DOHH2 (cell line): ENCODE measurements around the gene MEGF10.

Source experiments
- CTCF ChIP-seq: fragments of 200-600 bp; sonication (generic); IDR thresholded peaks from one replicate; pipeline ENCODE4 v1.5.1; 2014; ENCODE audit warnings: antibody characterized with exemption, mild to moderate bottlenecking, low read depth, low read length; ENCODE audit not compliant: poor library complexity, severe bottlenecking
- EZH2phosphoT487 ChIP-seq: fragments of 200-600 bp; sonication (generic); IDR thresholded peaks from 2 replicates; pipeline ENCODE4 v1.6.1; 2017; ENCODE audit warnings: borderline replicate concordance, mild to moderate bottlenecking, antibody characterized with exemption, low read length, moderate library complexity, mixed read lengths

- TF ChIP-seq CTCF (no peak), EZH2phosphoT487 (no peak)
These were observed 208.0 kb downstream of the MEGF10 start for GRCh38 chr5:127498548-127498947.
